ENCODE measurements around the gene NREP. TPM values are rescaled to one million over a fixed set of nuclear protein-coding genes. Genes with fewer than 3 reads are reported as not detected.

The NREP gene
- total and polyA plus RNA-seq, 2 experiments from 2014 or later: 681 to 981 TPM

DNA sequence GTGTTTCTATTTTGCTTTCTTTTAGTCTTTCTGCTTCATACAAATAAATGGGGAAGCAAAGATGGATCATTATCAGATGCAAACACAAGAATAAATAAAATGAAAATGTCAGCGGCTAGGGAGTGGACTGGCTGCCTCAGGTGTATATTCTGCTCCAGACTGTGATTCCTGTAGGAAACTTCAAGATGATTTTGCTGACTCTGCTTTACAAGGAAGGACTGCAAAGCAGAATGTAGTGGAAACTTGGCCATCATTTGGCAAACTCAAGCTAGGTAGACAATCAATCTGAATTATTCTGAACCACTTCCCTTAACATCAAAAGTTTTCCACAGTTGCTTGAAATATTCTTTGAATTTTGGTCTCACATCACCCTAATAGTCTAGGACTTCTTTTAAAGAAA, 38.1 kb upstream of the NREP start:
- Histone ChIP-seq H3K4me3 (no peak overlapping the region), H3K27ac (no peak overlapping the region), H3K9me3 (ENCODE audit: low read depth) (no peaks in the 10 kb centered on the region), H3K4me1 (ENCODE audit: low read depth) (no peaks in the 10 kb centered on the region), H3K27me3 (no peaks in the 10 kb centered on the region), H3K36me3 (no peaks in the 10 kb centered on the region)
- TF ChIP-seq CTCF (IDR thresholded peaks at IDR 0.05; ENCODE audit: low read depth, low read length): no peak
- DNase-seq (ENCODE audit: low read depth in 1 of 2, low spot score in 1 of 2): no peak

DNA sequence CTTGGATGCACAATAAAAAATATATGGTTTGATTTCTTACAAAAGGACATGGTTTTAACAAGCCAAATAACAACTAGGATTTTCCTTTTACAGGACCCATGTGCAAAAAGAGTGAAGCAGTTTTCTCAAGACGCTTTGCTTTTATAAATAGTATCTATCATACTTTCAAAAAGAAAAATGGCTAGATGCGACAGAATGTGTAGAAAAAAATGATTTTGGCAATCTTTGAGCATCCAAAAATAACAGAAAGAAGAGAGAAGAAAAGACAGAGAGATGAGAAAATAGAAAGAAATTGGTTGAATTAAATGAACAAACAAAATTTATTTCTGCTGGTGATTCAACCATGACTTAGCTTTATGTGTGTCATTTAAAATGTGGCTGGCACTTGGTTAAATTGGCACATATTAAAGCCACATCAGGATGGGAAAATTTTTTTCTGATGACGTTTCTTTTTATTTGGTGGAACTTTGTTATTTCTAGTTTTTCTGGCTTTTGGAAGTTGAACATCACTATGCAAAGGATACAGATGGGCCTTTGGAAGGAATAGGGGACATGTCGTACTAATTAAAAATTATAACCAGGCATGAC, 35.6 kb upstream of the NREP start:
- no peak overlapping the region for H3K27ac ChIP-seq
- no peaks in the 10 kb centered on the region for H3K4me1 ChIP-seq (ENCODE audit: low read depth)
- H3K36me3 ChIP-seq: no peaks in the 10 kb centered on the region
- no peaks in the 10 kb centered on the region for H3K9me3 ChIP-seq (ENCODE audit: low read depth)
- DNase-seq (ENCODE audit: low read depth in 1 of 2, low spot score in 1 of 2): no peak
- H3K4me3 ChIP-seq: no peak overlapping the region
- no peak for TF ChIP-seq CTCF (IDR thresholded peaks at IDR 0.05; ENCODE audit: low read depth, low read length)
- H3K27me3 ChIP-seq: no peaks in the 10 kb centered on the region

GRCh38 chr5:111790295-111790694, 33.3 kb upstream of the NREP start:
- Histone ChIP-seq H3K4me1 (ENCODE audit: low read depth) (no peaks in the 10 kb centered on the region), H3K36me3 (no peaks in the 10 kb centered on the region), H3K27ac (no peak overlapping the region), H3K4me3 (no peak overlapping the region), H3K9me3 (ENCODE audit: low read depth) (no peaks in the 10 kb centered on the region), H3K27me3 (no peaks in the 10 kb centered on the region)
- TF ChIP-seq CTCF (IDR thresholded peaks at IDR 0.05; ENCODE audit: low read depth, low read length): no peak
- no peak for DNase-seq (ENCODE audit: low read depth in 1 of 2, low spot score in 1 of 2)

GRCh38 chr5:111787006-111787405, 30.0 kb upstream of the NREP start:
- H3K4me3 ChIP-seq: no peak overlapping the region
- H3K27me3 ChIP-seq: no peaks in the 10 kb centered on the region
- no peak overlapping the region for H3K27ac ChIP-seq
- no peaks in the 10 kb centered on the region for H3K9me3 ChIP-seq (ENCODE audit: low read depth)
- no peaks in the 10 kb centered on the region for H3K4me1 ChIP-seq (ENCODE audit: low read depth)
- H3K36me3 ChIP-seq: no peaks in the 10 kb centered on the region
- DNase-seq (ENCODE audit: low read depth in 1 of 2, low spot score in 1 of 2): no peak
- TF ChIP-seq CTCF (IDR thresholded peaks at IDR 0.05; ENCODE audit: low read depth, low read length): no peak

DNA sequence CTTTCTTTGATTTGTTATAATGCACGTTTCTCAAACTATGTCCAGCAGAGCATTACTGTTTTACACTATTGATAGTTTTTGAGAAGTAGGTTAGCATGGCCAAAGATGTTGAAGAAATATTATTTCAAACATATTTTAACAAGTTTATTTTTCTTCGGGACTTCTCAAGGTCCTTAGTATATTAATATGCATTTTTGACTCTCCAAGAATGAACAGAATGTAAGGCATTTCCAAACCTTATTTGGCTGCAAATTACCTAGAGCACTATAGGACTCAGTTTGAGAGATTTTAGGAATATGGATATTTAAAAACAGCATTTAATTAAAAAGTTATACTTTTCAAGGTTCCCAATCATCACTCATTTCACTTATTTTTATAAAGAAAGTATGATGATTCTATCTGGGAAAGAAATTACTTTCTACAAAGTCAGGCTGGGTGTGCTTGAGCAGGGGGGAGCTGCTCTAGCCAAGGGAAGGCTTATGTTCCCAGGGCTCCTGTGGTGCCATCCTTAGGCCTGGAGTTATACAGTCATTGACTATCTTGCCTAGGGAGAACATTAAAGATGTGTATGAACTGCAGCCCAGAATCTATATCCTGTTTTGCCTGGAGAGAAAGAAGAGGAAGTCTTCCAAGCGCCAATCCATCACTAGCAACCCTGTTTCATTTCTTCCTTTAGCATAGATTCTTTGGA, 27.6 kb upstream of the NREP start:
- no peak for TF ChIP-seq CTCF (IDR thresholded peaks at IDR 0.05; ENCODE audit: low read depth, low read length)
- Histone ChIP-seq H3K36me3 (no peaks in the 10 kb centered on the region), H3K27me3 (no peaks in the 10 kb centered on the region), H3K27ac (no peak overlapping the region), H3K4me1 (ENCODE audit: low read depth) (peaks cover 3% of the 10 kb centered on the region), H3K4me3 (no peak overlapping the region), H3K9me3 (ENCODE audit: low read depth) (no peaks in the 10 kb centered on the region)
- DNase-seq (ENCODE audit: low read depth in 1 of 2, low spot score in 1 of 2): no peak

All from cardiac muscle cell (in vitro differentiated cells and primary cell).